H9 (cell line): Measurements from ENCODE around the gene CPT2. TPM values are rescaled to one million over a fixed set of nuclear protein-coding genes. Genes with fewer than 3 reads are reported as not detected.

ENCODE experiments used
- DNase-seq: peaks from one replicate; pipeline ENCODE4 v3.0.0-alpha.2; 2017
- H2AFZ ChIP-seq: one replicate; pipeline ENCODE4 v1.6.1; 2013; ENCODE audit warnings: mild to moderate bottlenecking, low read length, control low read depth, moderate library complexity
- H2AK5ac ChIP-seq: 2 replicates; pipeline ENCODE4 v1.6.1; 2013; ENCODE audit warnings: low read length, control low read depth, mixed read lengths; ENCODE audit not compliant: insufficient read length
- H2BK120ac ChIP-seq: one replicate; pipeline ENCODE4 v1.6.1; 2013; ENCODE audit warnings: low read depth, mild to moderate bottlenecking, low read length, control low read depth, inconsistent platforms; ENCODE audit not compliant: poor library complexity, severe bottlenecking
- H2BK12ac ChIP-seq: 2 replicates; pipeline ENCODE4 v1.6.1; 2013; ENCODE audit warnings: low read length, control low read depth, mixed read lengths, low read depth; ENCODE audit not compliant: insufficient read length
- H2BK15ac ChIP-seq: 2 replicates; pipeline ENCODE4 v1.6.1; 2013; ENCODE audit warnings: low read depth, low read length, control low read depth
- H2BK20ac ChIP-seq: one replicate; pipeline ENCODE4 v1.6.1; 2013; ENCODE audit warnings: low read depth, mild to moderate bottlenecking, low read length, control low read depth, inconsistent platforms; ENCODE audit not compliant: poor library complexity, severe bottlenecking
- H2BK5ac ChIP-seq: 2 replicates; pipeline ENCODE4 v1.6.1; 2013; ENCODE audit warnings: low read length, control low read depth, mixed read lengths; ENCODE audit not compliant: insufficient read length
- H3K14ac ChIP-seq: 2 replicates; pipeline ENCODE4 v1.6.1; 2013; ENCODE audit warnings: low read length, control low read depth; ENCODE audit not compliant: insufficient read depth
- H3K18ac ChIP-seq: 2 replicates; pipeline ENCODE4 v1.6.1; 2013; ENCODE audit warnings: low read depth, mild to moderate bottlenecking, mixed read lengths, low read length, control low read depth; ENCODE audit not compliant: insufficient read length
- H3K23ac ChIP-seq: 2 replicates; pipeline ENCODE4 v1.6.1; 2013; ENCODE audit warnings: low read length, control low read depth, mixed read lengths, low read depth; ENCODE audit not compliant: insufficient read length
- H3K23me2 ChIP-seq: 2 replicates; pipeline ENCODE4 v1.6.1; 2013; ENCODE audit warnings: low read depth, mild to moderate bottlenecking, mixed read lengths, low read length, control low read depth; ENCODE audit not compliant: insufficient read length, poor library complexity, severe bottlenecking
- H3K27ac ChIP-seq: 2 replicates; pipeline ENCODE4 v1.5.1; 2013; ENCODE audit warnings: low read length, control low read depth, mixed read lengths, low read depth; ENCODE audit not compliant: insufficient read length
- H3K27me3 ChIP-seq: 2 replicates; pipeline ENCODE4 v1.6.1; 2013; ENCODE audit warnings: low read length, control low read depth, inconsistent platforms; ENCODE audit not compliant: insufficient read depth
- H3K4ac ChIP-seq: 2 replicates; pipeline ENCODE4 v1.6.1; 2013; ENCODE audit warnings: low read depth, mild to moderate bottlenecking, control low read depth, inconsistent platforms, low read length, moderate library complexity
- H3K4me1 ChIP-seq: 2 replicates; pipeline ENCODE4 v1.6.1; 2013; ENCODE audit warnings: low read length, control low read depth, inconsistent platforms; ENCODE audit not compliant: insufficient read depth
- H3K4me2 ChIP-seq: 2 replicates; pipeline ENCODE4 v1.6.1; 2013; ENCODE audit warnings: low read length, control low read depth, mixed read lengths; ENCODE audit not compliant: insufficient read length, insufficient read depth
- H3K56ac ChIP-seq: 2 replicates; pipeline ENCODE4 v1.6.1; 2013; ENCODE audit warnings: low read depth, mild to moderate bottlenecking, mixed read lengths, low read length, control low read depth; ENCODE audit not compliant: insufficient read length
- H3K79me1 ChIP-seq: 2 replicates; pipeline ENCODE4 v1.6.1; 2013; ENCODE audit warnings: low read depth, mild to moderate bottlenecking, moderate library complexity, low read length, control low read depth, inconsistent platforms; ENCODE audit not compliant: insufficient read depth, poor library complexity, severe bottlenecking
- H3K79me2 ChIP-seq: 2 replicates; pipeline ENCODE4 v1.6.1; 2013; ENCODE audit warnings: low read length, control low read depth, inconsistent platforms; ENCODE audit not compliant: insufficient read depth
- H3K9ac ChIP-seq: 2 replicates; pipeline ENCODE4 v1.6.1; 2013; ENCODE audit warnings: low read length, control low read depth, mixed read lengths; ENCODE audit not compliant: insufficient read length; ENCODE audit errors: extremely low read depth
- H3K9me3 ChIP-seq: one replicate; pipeline ENCODE4 v1.6.1; 2013; ENCODE audit warnings: low read depth, low read length, inconsistent platforms; ENCODE audit not compliant: control insufficient read depth
- H3T11ph ChIP-seq: one replicate; pipeline ENCODE4 v1.6.1; 2013; ENCODE audit warnings: mild to moderate bottlenecking, low read length, control low read depth, inconsistent platforms
- H4K20me1 ChIP-seq: one replicate; pipeline ENCODE4 v1.6.1; 2013; ENCODE audit not compliant: control insufficient read depth, insufficient read length, insufficient read depth
- H4K5ac ChIP-seq: 2 replicates; pipeline ENCODE4 v1.6.1; 2013; ENCODE audit warnings: low read depth, mild to moderate bottlenecking, mixed read lengths, low read length, control low read depth; ENCODE audit not compliant: insufficient read length
- H4K8ac ChIP-seq: replicated peaks from 2 replicates; pipeline ENCODE4 v1.6.1; 2013; ENCODE audit warnings: low read length, control low read depth, mixed read lengths, low read depth; ENCODE audit not compliant: insufficient read length
- H4K91ac ChIP-seq: 2 replicates; pipeline ENCODE4 v1.6.1; 2013; ENCODE audit warnings: low read depth, mild to moderate bottlenecking, moderate library complexity, mixed read lengths, low read length, control low read depth; ENCODE audit not compliant: insufficient read length
- H3K27ac Mint-ChIP-seq, 3 experiments: 2 replicates in 2 of 3; 3 replicates in 1 of 3; pipeline ENCODE4 v1.8.0; 2020 to 2021; ENCODE audit warnings: mixed read lengths in 3 of 3, mild to moderate bottlenecking in 1 of 3, moderate library complexity in 1 of 3
- H3K27me3 Mint-ChIP-seq: 2 replicates; pipeline ENCODE4 v1.8.0; 2021; ENCODE audit warnings: low read depth, mild to moderate bottlenecking, moderate library complexity, mixed read lengths
- H3K36me3 Mint-ChIP-seq, 3 experiments: 2 replicates in 2 of 3; 3 replicates in 1 of 3; pipeline ENCODE4 v1.8.0; 2020 to 2021; ENCODE audit warnings: low read depth in 3 of 3, mixed read lengths in 3 of 3; ENCODE audit not compliant: insufficient read depth in 1 of 3
- H3K4me1 Mint-ChIP-seq, 2 experiments: 2 replicates each; pipeline ENCODE4 v1.8.0; 2020; ENCODE audit warnings: mixed read lengths in 2 of 2
- H3K4me3 Mint-ChIP-seq, 2 experiments: 2 replicates in 1 of 2; 3 replicates in 1 of 2; pipeline ENCODE4 v1.8.0; 2020 to 2021; ENCODE audit warnings: mild to moderate bottlenecking in 2 of 2, mixed read lengths in 2 of 2, moderate library complexity in 1 of 2
- H3K9me3 Mint-ChIP-seq, 2 experiments: 2 replicates in 1 of 2; 3 replicates in 1 of 2; pipeline ENCODE4 v1.8.0; 2020; ENCODE audit warnings: mild to moderate bottlenecking in 2 of 2, mixed read lengths in 2 of 2, moderate library complexity in 1 of 2
- WGBS: extraction: QIAGEN DNeasy Blood & Tissue Kit; methylation state at CpG from one replicate; pipeline ENCODE4 v1.1.7; 2013; ENCODE audit warnings: missing lambda C conversion rate, low lambda C conversion rate, mixed read lengths; ENCODE audit not compliant: insufficient read length; ENCODE audit errors: extremely low coverage; 5-methylcytosine and 5-hydroxymethylcytosine counted together
- total RNA-seq: library from RNA; stranded (reverse); gene quantifications from 2 replicates; pipeline ENCODE4 v1.2.1, GENCODE V29; 2021
- TF ChIP-seq, protein P1 (sequence below): fragments of 200-600 bp; sonication (generic); conservative IDR thresholded peaks from 3 replicates; pipeline ENCODE4 v1.8.0; 2021; ENCODE audit warnings: antibody characterized with exemption, mild to moderate bottlenecking

CPT2 gene
- total RNA-seq, 1 experiment from 2014 or later = 33.2 TPM

DNA sequence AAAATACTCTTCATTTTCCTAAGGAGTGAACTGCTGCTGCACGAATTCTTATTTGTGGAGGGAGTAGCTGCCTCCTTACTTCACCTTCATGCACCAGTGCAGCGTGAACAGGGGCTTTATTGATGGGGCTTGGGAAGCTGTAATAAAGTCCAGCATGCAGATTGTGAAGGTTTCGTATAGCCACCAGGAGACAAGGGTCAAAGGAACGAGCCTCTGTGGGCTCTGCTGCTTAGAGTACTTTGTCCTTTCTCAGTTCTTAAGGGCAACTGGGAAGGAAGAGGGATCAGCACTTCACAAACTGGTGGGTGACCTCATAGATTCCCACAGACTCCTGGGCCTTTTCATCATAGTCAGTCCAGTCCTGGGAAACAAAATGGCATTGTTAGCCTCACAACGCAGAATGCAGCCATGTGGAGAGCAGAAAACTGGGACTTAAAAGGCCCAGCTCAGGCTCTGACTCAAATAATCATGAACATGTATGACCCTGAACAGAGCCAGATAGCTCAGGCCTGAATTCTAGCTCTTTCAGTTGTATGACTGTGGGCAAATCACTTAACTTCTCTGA lies 17.8 kb downstream of the CPT2 start:
- Histone ChIP-seq H3K14ac (no peak overlapping the region), H2BK20ac (no peak overlapping the region), H3K79me2 (no peaks in the 10 kb centered on the region), H3K9ac (no peak overlapping the region), H3K27ac (no peak overlapping the region), H2BK120ac (no peak overlapping the region), H2BK15ac (no peak overlapping the region), H3K4me1 (0 out of 2 replicates have a peak, but pooled peaks cover under 1% of the 10 kb centered on the region), H3K4me2 (no peak overlapping the region), H4K8ac (no peak overlapping the region), H3K27me3 (no peaks in the 10 kb centered on the region), H4K20me1 (no peaks in the 10 kb centered on the region), H3T11ph (no peak overlapping the region), H3K23ac (no peak overlapping the region), H2AK5ac (no peak overlapping the region), H3K4ac (no peak overlapping the region), H2AFZ (no peak overlapping the region), H4K5ac (no peak overlapping the region), H2BK5ac (no peak overlapping the region), H3K79me1 (no peaks in the 10 kb centered on the region), H2BK12ac (no peak overlapping the region), H3K56ac (no peak overlapping the region), H3K18ac (no peak overlapping the region), H3K23me2 (peaks cover 1% of the 10 kb centered on the region), H4K91ac (no peak overlapping the region), H3K9me3 (no peaks in the 10 kb centered on the region)
- peaks cover 23 to 70% (median 61%) of the 10 kb centered on the region in 3 experiments for H3K36me3 Mint-ChIP-seq
- no peak overlapping the region for H3K4me3 Mint-ChIP-seq
- no peak overlapping the region; a peak in 1 of 7 replicates for H3K27ac Mint-ChIP-seq
- DNase-seq = no peak
- peaks cover 3 to 7% of the 10 kb centered on the region in 2 experiments; a peak in 3 of 4 replicates for H3K4me1 Mint-ChIP-seq
- no CpG with 5 or more reads among the region's 5 CpGs for WGBS
- TF ChIP-seq, protein P1, sequence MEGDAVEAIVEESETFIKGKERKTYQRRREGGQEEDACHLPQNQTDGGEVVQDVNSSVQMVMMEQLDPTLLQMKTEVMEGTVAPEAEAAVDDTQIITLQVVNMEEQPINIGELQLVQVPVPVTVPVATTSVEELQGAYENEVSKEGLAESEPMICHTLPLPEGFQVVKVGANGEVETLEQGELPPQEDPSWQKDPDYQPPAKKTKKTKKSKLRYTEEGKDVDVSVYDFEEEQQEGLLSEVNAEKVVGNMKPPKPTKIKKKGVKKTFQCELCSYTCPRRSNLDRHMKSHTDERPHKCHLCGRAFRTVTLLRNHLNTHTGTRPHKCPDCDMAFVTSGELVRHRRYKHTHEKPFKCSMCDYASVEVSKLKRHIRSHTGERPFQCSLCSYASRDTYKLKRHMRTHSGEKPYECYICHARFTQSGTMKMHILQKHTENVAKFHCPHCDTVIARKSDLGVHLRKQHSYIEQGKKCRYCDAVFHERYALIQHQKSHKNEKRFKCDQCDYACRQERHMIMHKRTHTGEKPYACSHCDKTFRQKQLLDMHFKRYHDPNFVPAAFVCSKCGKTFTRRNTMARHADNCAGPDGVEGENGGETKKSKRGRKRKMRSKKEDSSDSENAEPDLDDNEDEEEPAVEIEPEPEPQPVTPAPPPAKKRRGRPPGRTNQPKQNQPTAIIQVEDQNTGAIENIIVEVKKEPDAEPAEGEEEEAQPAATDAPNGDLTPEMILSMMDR = no peak
- H3K9me3 Mint-ChIP-seq = no peaks in the 10 kb centered on the region
- no peaks in the 10 kb centered on the region for H3K27me3 Mint-ChIP-seq
